ENCODE data around the gene ZC3H7A.

The ZC3H7A gene

DNA sequence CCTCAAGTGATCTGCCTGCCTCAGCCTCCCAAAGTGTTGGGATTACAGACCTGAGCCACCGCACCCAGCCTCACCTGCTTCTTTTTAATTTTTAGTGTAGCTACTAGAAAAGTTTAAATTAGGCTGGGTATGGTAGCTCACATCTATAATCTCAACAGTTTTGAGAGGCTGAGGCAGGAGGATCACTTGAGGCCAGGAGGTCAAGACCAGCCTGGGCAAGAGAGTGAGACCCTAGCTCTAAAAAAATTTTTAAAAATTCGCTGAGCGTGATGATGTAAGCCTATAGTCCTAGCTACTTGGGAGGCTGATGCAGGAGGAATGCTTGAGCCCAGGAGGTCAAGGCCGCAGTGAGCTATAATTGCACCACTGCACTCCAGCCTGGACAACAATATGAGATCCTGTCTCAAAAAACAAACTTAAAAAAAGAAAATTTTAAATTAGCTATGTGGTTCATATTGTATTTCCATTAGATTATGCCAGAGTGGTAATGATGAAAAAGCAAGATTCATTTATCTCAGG, 89.3 kb downstream of the ZC3H7A start:
- POLR2A ChIA-PET (ENCODE audit: low non-redundant PET), result no interaction called here
- no peak for DNase-seq (ENCODE audit: low spot score)
- no peak overlapping the region for H3K27ac ChIP-seq
- TF ChIP-seq, protein P1, sequence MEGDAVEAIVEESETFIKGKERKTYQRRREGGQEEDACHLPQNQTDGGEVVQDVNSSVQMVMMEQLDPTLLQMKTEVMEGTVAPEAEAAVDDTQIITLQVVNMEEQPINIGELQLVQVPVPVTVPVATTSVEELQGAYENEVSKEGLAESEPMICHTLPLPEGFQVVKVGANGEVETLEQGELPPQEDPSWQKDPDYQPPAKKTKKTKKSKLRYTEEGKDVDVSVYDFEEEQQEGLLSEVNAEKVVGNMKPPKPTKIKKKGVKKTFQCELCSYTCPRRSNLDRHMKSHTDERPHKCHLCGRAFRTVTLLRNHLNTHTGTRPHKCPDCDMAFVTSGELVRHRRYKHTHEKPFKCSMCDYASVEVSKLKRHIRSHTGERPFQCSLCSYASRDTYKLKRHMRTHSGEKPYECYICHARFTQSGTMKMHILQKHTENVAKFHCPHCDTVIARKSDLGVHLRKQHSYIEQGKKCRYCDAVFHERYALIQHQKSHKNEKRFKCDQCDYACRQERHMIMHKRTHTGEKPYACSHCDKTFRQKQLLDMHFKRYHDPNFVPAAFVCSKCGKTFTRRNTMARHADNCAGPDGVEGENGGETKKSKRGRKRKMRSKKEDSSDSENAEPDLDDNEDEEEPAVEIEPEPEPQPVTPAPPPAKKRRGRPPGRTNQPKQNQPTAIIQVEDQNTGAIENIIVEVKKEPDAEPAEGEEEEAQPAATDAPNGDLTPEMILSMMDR (conservative IDR thresholded peaks at IDR 0.05; ENCODE audit: low read depth), result no peak
- CTCF ChIA-PET, result interaction anchor here (0.6 kb wide), 1 partner anchor 10 kb away, joined by 3 read pairs; no protein-coding TSS in a partner anchor

DNA sequence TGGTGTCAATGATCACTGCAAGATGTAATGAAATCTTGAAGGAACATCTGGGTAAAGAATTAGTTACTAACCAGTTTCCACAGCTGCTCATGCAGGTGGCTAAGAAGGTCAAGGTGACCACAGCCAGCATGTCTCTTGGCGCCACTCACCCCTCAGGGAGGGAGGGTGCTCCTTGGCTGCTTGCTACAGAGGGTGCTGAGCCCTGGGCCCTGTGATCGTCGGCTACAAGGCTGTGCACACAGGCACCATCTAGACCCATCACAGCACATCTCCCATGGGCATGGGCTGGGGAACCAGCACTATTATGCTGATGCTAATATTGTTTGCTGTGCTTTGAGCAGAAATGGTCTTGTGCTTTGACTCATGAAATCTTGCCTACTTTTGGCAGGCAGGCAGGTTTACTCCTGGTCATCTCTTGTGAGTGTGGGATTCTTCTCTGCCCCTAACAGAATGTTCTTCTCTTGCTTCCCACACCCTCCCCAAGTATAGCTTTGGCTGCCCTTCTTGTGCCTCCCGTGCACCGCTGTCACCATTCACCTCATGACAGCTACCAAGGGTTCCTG, 90.8 kb downstream of the ZC3H7A start:
- DNase-seq (ENCODE audit: low spot score), result no peak
- POLR2A ChIA-PET (ENCODE audit: low non-redundant PET), result no interaction called here
- CTCF ChIA-PET, result interaction anchor here (0.5 to 1.2 kb wide), 2 partner anchors 310 to 514 kb away, joined by 3 to 4 read pairs; no protein-coding TSS in a partner anchor
- no peak overlapping the region for H3K27ac ChIP-seq
- TF ChIP-seq, protein P1 (conservative IDR thresholded peaks at IDR 0.05; ENCODE audit: low read depth), result no peak

DNA sequence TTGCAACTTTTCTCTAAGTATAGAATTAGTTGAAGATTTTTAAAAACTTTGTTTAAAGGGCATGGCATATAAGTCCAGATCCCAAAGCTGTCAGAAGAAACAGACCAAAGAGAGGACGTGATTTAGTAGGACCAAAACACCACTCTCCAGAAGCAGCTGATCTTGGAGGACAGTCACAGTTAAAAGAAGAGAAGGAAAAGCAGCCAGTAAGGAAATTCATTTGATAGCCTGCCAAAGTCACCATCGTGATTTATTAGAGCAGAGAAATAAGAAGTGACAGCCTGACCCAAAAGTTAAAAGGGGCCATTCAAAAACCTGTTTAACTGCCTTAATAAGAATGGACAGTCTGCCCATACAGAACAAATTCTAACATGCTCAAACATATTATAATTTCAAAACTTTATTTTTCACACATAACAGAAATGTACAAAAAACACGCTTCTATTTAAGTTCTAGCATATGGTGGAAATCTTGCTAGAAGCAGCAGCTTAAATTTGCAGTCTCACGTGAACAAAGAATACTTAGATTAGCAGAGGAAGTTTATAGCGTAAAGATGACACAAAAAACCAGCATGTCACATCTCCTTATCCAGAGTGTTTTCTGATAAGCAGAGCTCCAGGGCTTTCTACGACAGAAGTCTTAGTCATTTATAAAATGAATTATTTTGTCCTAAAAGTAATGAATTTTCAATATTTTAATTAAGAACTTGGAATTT, 91.6 kb downstream of the ZC3H7A start:
- no peak for DNase-seq (ENCODE audit: low spot score)
- H3K27ac ChIP-seq, result no peak overlapping the region
- TF ChIP-seq, protein P1 (conservative IDR thresholded peaks at IDR 0.05; ENCODE audit: low read depth), result no peak
- ChIA-PET CTCF (interaction anchor here (1.2 kb wide), 1 partner anchor 310 kb away, joined by 4 read pairs; no protein-coding TSS in a partner anchor), POLR2A (ENCODE audit: low non-redundant PET) (no interaction called here)

Measured in RWPE1 (cell line).